Pancreas (tissue), 10 donors: ENCODE results near the gene CBLN1. TPM values are rescaled to one million over a fixed set of nuclear protein-coding genes. Genes with fewer than 3 reads are reported as not detected.

Experiments used
- ATAC-seq, 4 donors: fragments of 200-7000 bp; cut with Tn5 transposase; one replicate each; pipeline versions ENCODE4 v1.8.0 to v1.9.1; 2020; ENCODE audit warnings: mild to moderate bottlenecking in 4 of 4, moderate library complexity in 4 of 4
- DNase-seq, 6 donors: peaks; one replicate each; pipeline ENCODE4 v3.0.0-alpha.2; 2020
- FAIRE-seq: peaks from 2 replicates; lab custom pipeline; 2012; peaks lifted over from hg19 to GRCh38; lab: Jason Lieb, UNC
- H3K27ac ChIP-seq, 4 donors: fragments of 200-600 bp; sonication (generic); 1 replicate in 3 of 4; 2 replicates in 1 of 4; pipeline versions ENCODE4 v1.5.0 to v1.8.0; 2020
- H3K27me3 ChIP-seq, 4 donors: fragments of 200-600 bp; one replicate each; pipeline ENCODE4 v1.8.0; 2021
- H3K36me3 ChIP-seq, 3 donors: fragments of 200-600 bp; sonication (generic) in 1 of 3; one replicate each; pipeline versions ENCODE4 v1.5.0 to v1.8.0; 2020 to 2021
- H3K4me1 ChIP-seq, 3 donors: fragments of 200-600 bp; one replicate each; pipeline ENCODE4 v1.8.0; 2021
- H3K4me3 ChIP-seq, 4 donors: fragments of 200-600 bp; sonication (generic) in 2 of 4; one replicate each; pipeline versions ENCODE4 v1.5.0 to v1.8.0; 2020 to 2021
- H3K9me3 ChIP-seq, 4 donors: fragments of 200-600 bp; one replicate each; pipeline ENCODE4 v1.8.0; 2021
- WGBS, 2 donors: extraction: QIAGEN DNeasy Blood & Tissue Kit; methylation state at CpG; one replicate each; pipeline ENCODE4 v1.1.7; 2013; 5-methylcytosine and 5-hydroxymethylcytosine counted together
- intact Hi-C, 3 donors: fragments of 100-400 bp; cut with DNase I; formaldehyde crosslinking; loops; one replicate each; pipeline versions ENCODE4 v1.11.1 to v1.14.2; 2022
- polyA plus RNA-seq, 2 donors: library from polyadenylated mRNA; stranded (reverse); fragments of 200-250 nt; gene quantifications; one replicate each; pipeline ENCODE4 v1.2.3, GENCODE V29; 2013
- total RNA-seq, 6 donors: library from RNA; stranded (reverse); fragmentation: NEBNext Ultra II Directional in 4 of 6; extraction: Animal tissue kit (Norgen Biotek cat#: 25700) in 4 of 6; gene quantifications; one replicate each; pipeline versions ENCODE4 v1.2.1 to v1.2.4, GENCODE V29; 2021 to 2023
- TF ChIP-seq, protein P1 (sequence below), 4 donors: fragments of 200-600 bp; sonication (generic) in 3 of 4; IDR thresholded peaks; one replicate each; pipeline versions ENCODE4 v1.5.0 to v1.8.0; 2021; ENCODE audit warnings: antibody characterized with exemption in 4 of 4
- donor health status: healthy with polysubstance abuse.
- donor health status: DM: no; HTN: no; CAD: no; lungs with moderate emphysema.
- donor health status: DM: no; HTN: no; CAD: no.
- donor health status: control.
- donor health status: control.
- donor health status: Bipolar disorder and iron deficiency.
- donor health status: DM: yes; HTN: yes; CAD: no.
- donor health status: DM: no; HTN: no; CAD: no.
- donor health status: DM: no; HTN: no; CAD: no.
- donor health status: DM: yes; HTN: yes; CAD: no.

CBLN1 gene
- total and polyA plus RNA-seq, 8 donors: 0.28 to 2.1 (median 0.60) TPM

DNA sequence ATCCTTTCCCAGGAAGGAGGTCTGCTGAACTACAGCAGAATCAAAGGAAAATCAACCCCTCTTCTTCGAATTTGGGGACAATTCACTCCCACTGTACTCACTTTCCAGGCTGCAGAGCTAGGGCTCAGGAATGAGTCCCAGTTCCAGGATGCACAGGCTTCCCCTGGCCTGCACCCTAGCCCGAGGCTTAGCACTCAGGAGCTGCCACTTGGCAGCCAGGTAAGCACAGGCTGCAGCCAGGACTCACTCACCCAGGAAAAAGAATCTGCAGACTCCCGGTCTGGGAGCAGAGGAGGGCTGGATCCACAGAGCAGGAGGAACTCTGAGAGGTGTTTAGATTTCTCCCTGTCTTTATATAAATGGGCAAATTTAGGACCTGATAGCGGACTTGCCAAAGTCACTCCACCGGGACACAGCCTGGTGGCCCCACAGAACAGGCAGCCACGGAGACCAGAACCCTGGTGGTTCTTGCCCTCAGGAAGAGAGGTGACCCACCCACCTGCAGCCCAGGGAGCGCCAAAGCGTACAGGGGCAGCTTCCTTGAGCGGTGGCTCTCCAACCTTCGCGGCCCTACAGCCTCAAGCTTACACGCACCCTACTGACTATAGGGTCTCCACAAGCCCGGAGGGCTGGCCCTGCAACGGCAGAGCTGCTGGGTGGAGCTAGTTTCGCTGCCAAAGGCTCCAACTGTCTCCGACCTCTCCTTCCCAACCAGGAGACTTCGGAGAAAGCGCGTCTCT lies 4.8 kb downstream of the CBLN1 start:
- intact Hi-C loops: no loop called here
- DNase-seq (peak in 1 of 6 donors; percentile 62), ATAC-seq (no peak), FAIRE-seq (no peak)
- H3K36me3 ChIP-seq: no peaks in the 10 kb centered on the region
- H3K4me3 ChIP-seq: no peak overlapping the region
- TF ChIP-seq, protein P1, sequence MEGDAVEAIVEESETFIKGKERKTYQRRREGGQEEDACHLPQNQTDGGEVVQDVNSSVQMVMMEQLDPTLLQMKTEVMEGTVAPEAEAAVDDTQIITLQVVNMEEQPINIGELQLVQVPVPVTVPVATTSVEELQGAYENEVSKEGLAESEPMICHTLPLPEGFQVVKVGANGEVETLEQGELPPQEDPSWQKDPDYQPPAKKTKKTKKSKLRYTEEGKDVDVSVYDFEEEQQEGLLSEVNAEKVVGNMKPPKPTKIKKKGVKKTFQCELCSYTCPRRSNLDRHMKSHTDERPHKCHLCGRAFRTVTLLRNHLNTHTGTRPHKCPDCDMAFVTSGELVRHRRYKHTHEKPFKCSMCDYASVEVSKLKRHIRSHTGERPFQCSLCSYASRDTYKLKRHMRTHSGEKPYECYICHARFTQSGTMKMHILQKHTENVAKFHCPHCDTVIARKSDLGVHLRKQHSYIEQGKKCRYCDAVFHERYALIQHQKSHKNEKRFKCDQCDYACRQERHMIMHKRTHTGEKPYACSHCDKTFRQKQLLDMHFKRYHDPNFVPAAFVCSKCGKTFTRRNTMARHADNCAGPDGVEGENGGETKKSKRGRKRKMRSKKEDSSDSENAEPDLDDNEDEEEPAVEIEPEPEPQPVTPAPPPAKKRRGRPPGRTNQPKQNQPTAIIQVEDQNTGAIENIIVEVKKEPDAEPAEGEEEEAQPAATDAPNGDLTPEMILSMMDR (IDR thresholded peaks at IDR 0.05): no peak
- peaks cover 6 to 43% (median 12%) of the 10 kb centered on the region in 4 donors for H3K27me3 ChIP-seq
- peaks cover 0 to 6% (median 0%) of the 10 kb centered on the region in 3 donors for H3K4me1 ChIP-seq
- no peaks in the 10 kb centered on the region for H3K9me3 ChIP-seq
- no peak overlapping the region for H3K27ac ChIP-seq
- WGBS, 2 donors: 14 to 15% methylated on average over 19 of the region's 19 CpGs

DNA sequence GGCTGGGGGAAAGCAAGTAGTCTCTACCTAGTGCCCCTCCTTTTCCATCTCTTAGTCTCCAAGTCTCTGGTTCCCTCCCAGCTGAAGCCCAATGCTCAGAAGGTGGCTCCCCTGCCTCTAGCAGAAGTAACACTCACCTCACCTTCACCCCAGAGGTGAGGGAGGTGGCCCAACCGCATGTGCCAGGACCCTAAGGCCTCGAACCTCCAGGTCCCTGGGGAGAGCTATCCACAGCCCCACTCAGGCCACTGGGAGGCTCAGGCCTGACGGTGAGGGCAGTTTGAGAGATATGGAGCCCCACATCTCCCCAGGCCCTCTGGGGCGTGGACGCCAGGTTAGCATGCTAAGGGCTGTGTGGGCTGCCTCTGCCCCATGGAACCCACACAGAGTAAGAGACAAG lies 5.8 kb downstream of the CBLN1 start:
- WGBS, 2 donors: 36 to 46% methylated on average over 5 of the region's 5 CpGs

DNA sequence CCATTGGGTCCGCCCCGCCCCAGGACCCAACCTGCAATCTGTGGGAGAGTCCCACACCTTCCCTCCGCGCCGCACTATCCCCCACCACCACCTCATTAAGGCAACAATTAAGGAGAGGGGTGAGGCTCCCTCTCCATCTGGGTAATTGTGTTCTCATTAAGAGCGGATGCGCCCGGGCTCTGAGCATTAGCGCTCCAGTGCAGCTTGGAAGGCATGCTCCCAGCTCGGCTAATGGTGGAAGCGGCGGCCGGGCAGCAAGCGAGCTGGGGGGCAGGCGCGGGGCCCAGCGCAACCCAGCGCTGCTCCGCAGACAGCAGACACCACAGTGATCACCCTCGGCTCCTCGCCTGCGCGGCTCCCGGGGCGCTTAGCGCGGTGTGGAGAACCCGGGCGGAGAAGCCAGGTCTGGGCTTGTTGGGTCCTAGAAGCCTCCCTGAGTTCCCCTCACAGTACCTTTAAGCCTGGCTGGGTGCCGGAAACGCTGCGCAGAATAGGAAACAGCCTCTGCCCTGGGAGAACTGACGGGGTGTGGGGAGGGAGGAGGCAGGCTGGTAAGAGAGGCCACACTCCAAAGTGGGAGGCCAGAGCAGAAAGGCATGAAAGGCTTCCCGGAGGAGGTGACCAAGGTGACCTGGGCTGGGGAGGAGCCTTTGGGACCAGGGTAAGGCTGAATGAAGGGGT lies 6.4 kb downstream of the CBLN1 start:
- TF ChIP-seq, protein P1 (IDR thresholded peaks at IDR 0.05): no peak
- WGBS, 2 donors: 5 to 6% methylated on average over 30 to 34 of the region's 34 CpGs
- Histone ChIP-seq H3K4me1 (no peaks in the 10 kb centered on the region), H3K36me3 (no peaks in the 10 kb centered on the region), H3K27me3 (peaks cover 6 to 43% (median 10%) of the 10 kb centered on the region in 4 donors), H3K27ac (no peak overlapping the region), H3K9me3 (no peaks in the 10 kb centered on the region), H3K4me3 (no peak overlapping the region)
- intact Hi-C loops: no loop called here
- FAIRE-seq (no peak), DNase-seq (peak in 1 of 6 donors; percentile 58), ATAC-seq (no peak)

More for the DNA sequence above, 5.8 kb downstream of the CBLN1 start:
- H3K27me3 ChIP-seq: peaks cover 6 to 43% (median 12%) of the 10 kb centered on the region in 4 donors
- H3K27ac ChIP-seq: no peak overlapping the region
- H3K9me3 ChIP-seq: no peaks in the 10 kb centered on the region
- no peaks in the 10 kb centered on the region for H3K36me3 ChIP-seq
- intact Hi-C loops: no loop called here
- TF ChIP-seq, protein P1 (IDR thresholded peaks at IDR 0.05): no peak
- ATAC-seq (no peak), DNase-seq (no peak), FAIRE-seq (no peak)
- peaks cover 0 to 4% (median 0%) of the 10 kb centered on the region in 3 donors for H3K4me1 ChIP-seq
- no peak overlapping the region for H3K4me3 ChIP-seq

DNA sequence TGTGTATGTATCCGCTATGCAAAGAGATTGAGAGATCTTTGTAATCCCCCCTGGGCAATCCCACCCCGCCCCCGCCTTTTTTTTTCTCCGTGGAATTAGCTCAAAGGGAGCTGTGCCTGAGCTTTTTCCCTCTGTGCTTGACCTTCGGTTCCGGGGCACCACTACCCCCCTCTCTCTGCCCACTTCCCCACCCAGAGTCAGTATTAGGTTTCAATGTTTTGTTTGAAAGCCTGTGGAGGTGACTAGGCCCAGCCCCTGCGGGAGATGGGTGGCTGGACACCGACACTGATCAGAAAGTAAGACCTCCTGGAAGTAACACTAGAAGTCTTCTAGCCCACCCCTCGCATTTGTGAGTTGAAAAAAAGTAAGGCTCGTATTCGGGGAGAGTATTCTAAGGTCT lies 7.0 kb downstream of the CBLN1 start:
- Histone ChIP-seq H3K27ac (no peak overlapping the region), H3K9me3 (no peaks in the 10 kb centered on the region), H3K27me3 (peaks cover 6 to 43% (median 8%) of the 10 kb centered on the region in 4 donors), H3K36me3 (no peaks in the 10 kb centered on the region), H3K4me1 (no peaks in the 10 kb centered on the region), H3K4me3 (no peak overlapping the region)
- intact Hi-C loops: no loop called here
- TF ChIP-seq, protein P1 (IDR thresholded peaks at IDR 0.05): no peak
- ATAC-seq (no peak), FAIRE-seq (no peak), DNase-seq (no peak)
- WGBS, 2 donors: 5 to 9% methylated on average over 11 of the region's 11 CpGs
